ENCODE data around the gene ESR1.

- TF ChIP-seq, protein P1, sequence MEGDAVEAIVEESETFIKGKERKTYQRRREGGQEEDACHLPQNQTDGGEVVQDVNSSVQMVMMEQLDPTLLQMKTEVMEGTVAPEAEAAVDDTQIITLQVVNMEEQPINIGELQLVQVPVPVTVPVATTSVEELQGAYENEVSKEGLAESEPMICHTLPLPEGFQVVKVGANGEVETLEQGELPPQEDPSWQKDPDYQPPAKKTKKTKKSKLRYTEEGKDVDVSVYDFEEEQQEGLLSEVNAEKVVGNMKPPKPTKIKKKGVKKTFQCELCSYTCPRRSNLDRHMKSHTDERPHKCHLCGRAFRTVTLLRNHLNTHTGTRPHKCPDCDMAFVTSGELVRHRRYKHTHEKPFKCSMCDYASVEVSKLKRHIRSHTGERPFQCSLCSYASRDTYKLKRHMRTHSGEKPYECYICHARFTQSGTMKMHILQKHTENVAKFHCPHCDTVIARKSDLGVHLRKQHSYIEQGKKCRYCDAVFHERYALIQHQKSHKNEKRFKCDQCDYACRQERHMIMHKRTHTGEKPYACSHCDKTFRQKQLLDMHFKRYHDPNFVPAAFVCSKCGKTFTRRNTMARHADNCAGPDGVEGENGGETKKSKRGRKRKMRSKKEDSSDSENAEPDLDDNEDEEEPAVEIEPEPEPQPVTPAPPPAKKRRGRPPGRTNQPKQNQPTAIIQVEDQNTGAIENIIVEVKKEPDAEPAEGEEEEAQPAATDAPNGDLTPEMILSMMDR (IDR thresholded peaks at IDR 0.05), result no peak
- peak; percentile 5 for TF ChIP-seq EP300 (IDR thresholded peaks at IDR 0.05)
- TF ChIP-seq POLR2A (IDR thresholded peaks at IDR 0.05), result no peak
Measured at GRCh38 chr6:151796842-151797530, 10.5 kb upstream of the ESR1 start.
